PC-9 (cell line): ENCODE results near the gene BRMS1. TPM values are rescaled to one million over a fixed set of nuclear protein-coding genes. Genes with fewer than 3 reads are reported as not detected.

Source experiments
- BruUV-seq: library from RNA; stranded (reverse); fragments of 400-500 nt; replicated peaks from 2 replicates; lab custom pipeline; 2021; lab: Mats Ljungman, UMichigan
- CTCF ChIA-PET: fragments of 300-600 bp; sonication (Branson Sonifier 250); formaldehyde crosslinking; loops from one replicate; lab custom pipeline; 2022; ENCODE audit warnings: antibody characterized with exemption; lab: Charles Lee
- POLR2A ChIA-PET: fragments of 300-600 bp; sonication (Branson Sonifier 250); formaldehyde crosslinking; loops from one replicate; lab custom pipeline; 2022; ENCODE audit warnings: antibody characterized with exemption; ENCODE audit not compliant: unreplicated experiment; lab: Charles Lee
- DNase-seq, 2 experiments: peaks; one replicate each; pipeline versions ENCODE4 v3.0.0 to v3.0.0-alpha.2; 2015 to 2022; ENCODE audit warnings: mixed read lengths in 1 of 2
- H2AFZ ChIP-seq: fragments of 200-600 bp; sonication (generic); 2 replicates; pipeline ENCODE4 v1.8.1; 2017; ENCODE audit warnings: antibody characterized with exemption
- H3F3A ChIP-seq: fragments of 200-600 bp; sonication (generic); 2 replicates; pipeline ENCODE4 v1.8.1; 2017; ENCODE audit warnings: antibody characterized with exemption, mild to moderate bottlenecking, low read depth; ENCODE audit not compliant: insufficient read depth
- H3K27ac ChIP-seq: fragments of 200-600 bp; sonication (generic); 2 replicates; pipeline ENCODE4 v1.6.1; 2016; ENCODE audit warnings: mixed run types
- H3K27me3 ChIP-seq: fragments of 200-600 bp; sonication (generic); 2 replicates; pipeline ENCODE4 v1.6.1; 2016; ENCODE audit warnings: low read depth, mixed run types; ENCODE audit not compliant: insufficient read depth
- H3K36me3 ChIP-seq: fragments of 200-600 bp; sonication (generic); 2 replicates; pipeline ENCODE4 v1.6.1; 2016; ENCODE audit warnings: low read depth, mixed run types
- H3K4me1 ChIP-seq: fragments of 200-600 bp; sonication (generic); replicated peaks from 2 replicates; pipeline ENCODE4 v1.6.1; 2016; ENCODE audit warnings: mixed run types; ENCODE audit not compliant: insufficient read depth
- H3K4me2 ChIP-seq: fragments of 200-600 bp; sonication (generic); 2 replicates; pipeline ENCODE4 v1.6.1; 2017; ENCODE audit warnings: mixed run types
- H3K4me3 ChIP-seq: fragments of 200-600 bp; sonication (generic); 2 replicates; pipeline ENCODE4 v1.6.1; 2016; ENCODE audit warnings: mixed run types
- H3K79me2 ChIP-seq: fragments of 200-600 bp; sonication (generic); 2 replicates; pipeline ENCODE4 v1.6.1; 2017; ENCODE audit warnings: low read depth, mixed run types
- H3K9me2 ChIP-seq: fragments of 200-600 bp; sonication (generic); 2 replicates; pipeline ENCODE4 v1.8.1; 2017; ENCODE audit warnings: mild to moderate bottlenecking; ENCODE audit not compliant: insufficient read depth
- H3K9me3 ChIP-seq: fragments of 200-600 bp; sonication (generic); 2 replicates; pipeline ENCODE4 v1.8.1; 2016; ENCODE audit warnings: low read depth; ENCODE audit not compliant: insufficient read depth
- H4K20me1 ChIP-seq: fragments of 200-600 bp; sonication (generic); 2 replicates; pipeline ENCODE4 v1.8.1; 2017; ENCODE audit not compliant: insufficient read depth
- CTCF ChIP-seq: fragments of 200-600 bp; sonication (generic); conservative IDR thresholded peaks from 2 replicates; pipeline ENCODE4 v1.6.1; 2017; ENCODE audit warnings: mixed run types, antibody characterized with exemption, mild to moderate bottlenecking, moderate library complexity
- EZH2 ChIP-seq: fragments of 200-600 bp; sonication (generic); IDR thresholded peaks from 2 replicates; pipeline ENCODE4 v1.8.0; 2017; ENCODE audit warnings: antibody characterized with exemption, low read depth
- intact Hi-C: fragments of 100-400 bp; cut with micrococcal nuclease; formaldehyde crosslinking; loops from one replicate; pipeline ENCODE4 v1.10.0; 2022; ENCODE audit not compliant: unreplicated experiment
- total RNA-seq: library from RNA; stranded (reverse); gene quantifications from 2 replicates; pipeline ENCODE4 v1.2.3, GENCODE V29; 2021

The BRMS1 gene
- total RNA-seq, 1 experiment from 2014 or later, result 54.3 TPM

GRCh38 chr11:66327171-66328030, 17.5 kb downstream of the BRMS1 start:
- H3K4me2 ChIP-seq, result peak overlapping the region; percentile 26; the same call in 1 of the 2 replicates
- CTCF ChIA-PET, result interaction anchor here (0.6 to 1.0 kb wide), 3 partner anchors 15 to 228 kb away, joined by 3 to 23 read pairs (median 5); no protein-coding TSS in a partner anchor

GRCh38 chr11:66326261-66327111, 18.4 kb downstream of the BRMS1 start:
- CTCF ChIA-PET, result interaction anchor here (0.6 to 1.0 kb wide), 3 partner anchors 14 to 229 kb away, joined by 3 to 23 read pairs (median 5); no protein-coding TSS in a partner anchor
- no peak for TF ChIP-seq EZH2
- TF ChIP-seq CTCF, result no peak
- Histone ChIP-seq H4K20me1 (no peaks in the 10 kb centered on the region), H3K9me3 (no peaks in the 10 kb centered on the region), H2AFZ (no peak overlapping the region), H3K27ac (no peak overlapping the region), H3K36me3 (no peaks in the 10 kb centered on the region), H3K27me3 (no peaks in the 10 kb centered on the region), H3K4me2 (peak overlapping the region; percentile 31; the same call in 1 of the 2 replicates), H3K4me3 (no peak overlapping the region), H3K9me2 (no peaks in the 10 kb centered on the region), H3K79me2 (no peaks in the 10 kb centered on the region), H3F3A (peaks cover 10% of the 10 kb centered on the region; the same call in 1 of the 2 replicates), H3K4me1 (peaks cover 34% of the 10 kb centered on the region)
- POLR2A ChIA-PET, result interaction anchor here (0.6 kb wide), 1 partner anchor 59 kb away, joined by 6 read pairs; no protein-coding TSS in a partner anchor
- no TSS peak for BruUV-seq
- DNase-seq, result peak in 1 of 2 experiments; percentile 38
- intact Hi-C loops, result no loop called here

More at GRCh38 chr11:66327171-66328030, 17.5 kb downstream of the BRMS1 start:
- no peak overlapping the region for H3K27ac ChIP-seq
- no peaks in the 10 kb centered on the region for H3K9me2 ChIP-seq
- no peaks in the 10 kb centered on the region for H3K9me3 ChIP-seq
- H4K20me1 ChIP-seq, result no peaks in the 10 kb centered on the region
- no peak overlapping the region for H2AFZ ChIP-seq
- H3K4me3 ChIP-seq, result no peak overlapping the region
- intact Hi-C loops, result loop anchor here (1.0 kb wide), 1 partner anchor 15 kb away; no protein-coding TSS in a partner anchor
- no peak for DNase-seq
- POLR2A ChIA-PET, result interaction anchor here (0.6 kb wide), 2 partner anchors 15 to 60 kb away, joined by 4 to 6 read pairs; no protein-coding TSS in a partner anchor
- no TSS peak for BruUV-seq
- TF ChIP-seq CTCF, result no peak
- TF ChIP-seq EZH2, result no peak
- H3K79me2 ChIP-seq, result no peaks in the 10 kb centered on the region
- H3F3A ChIP-seq, result peaks cover 10% of the 10 kb centered on the region; the same call in 1 of the 2 replicates
- H3K4me1 ChIP-seq, result peaks cover 34% of the 10 kb centered on the region
- no peaks in the 10 kb centered on the region for H3K36me3 ChIP-seq
- H3K27me3 ChIP-seq, result no peaks in the 10 kb centered on the region

DNA sequence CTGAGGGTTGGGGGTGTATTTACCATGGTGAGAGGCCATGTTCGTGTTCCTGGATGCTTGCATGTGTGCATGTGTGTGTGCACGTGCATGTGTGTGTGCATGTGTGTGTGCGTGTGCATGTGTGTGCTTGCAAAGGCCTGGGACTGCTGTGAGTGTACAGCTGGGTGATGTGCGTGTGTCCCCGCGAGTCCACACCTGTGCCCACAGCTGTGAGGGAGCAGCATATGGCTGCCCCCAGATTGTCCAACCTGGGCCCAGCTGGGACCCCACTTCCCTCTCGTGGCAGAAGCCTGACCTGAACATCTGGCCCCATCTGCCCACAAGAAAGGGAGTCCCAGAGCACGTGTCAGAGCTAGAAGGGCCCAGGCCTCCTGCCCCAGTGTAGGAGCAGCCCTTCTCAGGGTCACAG, 19.6 kb downstream of the BRMS1 start:
- ChIA-PET CTCF (interaction anchor here (0.6 kb wide), 1 partner anchor 38 kb away, joined by 4 read pairs; no protein-coding TSS in a partner anchor), POLR2A (no interaction called here)
- BruUV-seq, result no TSS peak
- H3K27me3 ChIP-seq, result 0 out of 2 replicates have a peak, but pooled peaks cover 7% of the 10 kb centered on the region
- no peak overlapping the region for H2AFZ ChIP-seq
- peaks cover 34% of the 10 kb centered on the region for H3K4me1 ChIP-seq
- H3K4me2 ChIP-seq, result no peak overlapping the region
- TF ChIP-seq CTCF (no peak), EZH2 (no peak)
- intact Hi-C loops, result no loop called here
- H3K4me3 ChIP-seq, result no peak overlapping the region
- no peaks in the 10 kb centered on the region for H3K9me2 ChIP-seq
- no peak overlapping the region for H3K27ac ChIP-seq
- H4K20me1 ChIP-seq, result no peaks in the 10 kb centered on the region
- peaks cover under 1% of the 10 kb centered on the region; the same call in 1 of the 2 replicates for H3K9me3 ChIP-seq
- peaks cover 4% of the 10 kb centered on the region; the same call in 1 of the 2 replicates for H3F3A ChIP-seq
- no peaks in the 10 kb centered on the region for H3K79me2 ChIP-seq
- no peaks in the 10 kb centered on the region for H3K36me3 ChIP-seq
- no peak for DNase-seq
